OCI-LY3 (cell line): ENCODE results near the gene LAMA4.

Source experiments
- H2AFZ ChIP-seq: fragments of 200-600, 300-600 bp; shearing (Covaris generic); 2 replicates; pipeline ENCODE4 v1.6.0; 2014; ENCODE audit warnings: antibody characterized with exemption, low read depth, low read length
- H3K27ac ChIP-seq: fragments of 200-600, 300-600 bp; sonication (generic); 2 replicates; pipeline ENCODE4 v1.5.1; 2014; ENCODE audit warnings: mild to moderate bottlenecking, low read length, moderate library complexity, mixed read lengths
- H3K27me3 ChIP-seq: fragments of 200-600, 300-600 bp; sonication (generic); 2 replicates; pipeline ENCODE4 v1.6.1; 2014; ENCODE audit warnings: low read depth, low read length, mixed read lengths
- H3K36me3 ChIP-seq: fragments of 200-600, 300-600 bp; sonication (generic); replicated peaks from 2 replicates; pipeline ENCODE3; 2014; ENCODE audit warnings: low read depth, low read length, mixed read lengths
- H3K4me1 ChIP-seq: fragments of 300-600, 200-600 bp; sonication (generic); 2 replicates; pipeline ENCODE4 v1.6.1; 2014; ENCODE audit warnings: low read length, mixed read lengths
- H3K4me2 ChIP-seq: fragments of 200-600, 300-600 bp; sonication (generic); 2 replicates; pipeline ENCODE4 v1.6.1; 2014; ENCODE audit warnings: low read length, mixed read lengths
- H3K4me3 ChIP-seq: fragments of 300-600, 200-600 bp; sonication (generic); 2 replicates; pipeline ENCODE4 v1.5.1; 2014; ENCODE audit warnings: antibody characterized with exemption, mild to moderate bottlenecking, low read length, moderate library complexity
- H3K79me2 ChIP-seq: fragments of 300-600, 200-600 bp; shearing (Covaris generic); 2 replicates; pipeline ENCODE4 v1.6.1; 2014; ENCODE audit warnings: mild to moderate bottlenecking, low read length, mixed read lengths
- H3K9ac ChIP-seq: fragments of 300-600, 200-600 bp; shearing (Covaris generic); 2 replicates; pipeline ENCODE4 v1.6.0; 2014; ENCODE audit warnings: mild to moderate bottlenecking, low read length, moderate library complexity
- H3K9me3 ChIP-seq: fragments of 200-600, 300-600 bp; shearing (Covaris generic); 2 replicates; pipeline ENCODE4 v1.6.1; 2014; ENCODE audit warnings: low read length, mixed read lengths; ENCODE audit not compliant: insufficient read depth
- H4K20me1 ChIP-seq: fragments of 200-600, 300-600 bp; sonication (generic); 2 replicates; pipeline ENCODE4 v1.6.1; 2016; ENCODE audit warnings: low read length, mixed read lengths; ENCODE audit not compliant: insufficient read depth
- CTCF ChIP-seq: fragments of 200-600, 300-600 bp; sonication (generic); IDR thresholded peaks from 2 replicates; pipeline ENCODE4 v1.5.1; 2014; ENCODE audit warnings: antibody characterized with exemption, low read length, low read depth
- EZH2phosphoT487 ChIP-seq: fragments of 200-600 bp; shearing (Covaris generic); IDR thresholded peaks from 2 replicates; pipeline ENCODE4 v1.6.1; 2018; ENCODE audit warnings: antibody characterized with exemption, mixed run types, low read depth

Gene LAMA4

DNA sequence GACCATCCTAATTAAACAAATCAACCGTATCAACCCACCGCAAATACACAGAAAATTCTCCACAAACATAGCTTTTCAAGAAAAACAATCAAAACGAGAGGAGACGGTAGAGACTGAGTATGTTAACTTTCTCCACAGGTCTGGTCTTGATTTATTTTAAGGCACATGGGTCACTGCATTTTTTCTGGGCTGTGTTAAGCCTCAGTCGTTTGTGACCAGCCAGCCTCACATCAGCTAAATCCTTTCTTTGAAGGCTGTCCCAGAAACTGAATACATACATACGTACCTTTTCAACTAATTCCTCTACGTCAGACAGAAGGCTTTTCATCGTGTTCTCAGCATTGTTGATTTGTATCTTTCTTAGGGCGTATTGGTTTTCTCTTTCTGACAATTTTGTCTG is 69.4 kb downstream of the LAMA4 start:
- Histone ChIP-seq H2AFZ (no peak overlapping the region), H3K36me3 (no peaks in the 10 kb centered on the region), H3K27ac (no peak overlapping the region), H3K9me3 (no peaks in the 10 kb centered on the region), H3K9ac (no peak overlapping the region), H4K20me1 (no peaks in the 10 kb centered on the region), H3K4me3 (no peak overlapping the region), H3K4me1 (no peaks in the 10 kb centered on the region), H3K4me2 (no peak overlapping the region), H3K27me3 (no peaks in the 10 kb centered on the region), H3K79me2 (no peaks in the 10 kb centered on the region)
- TF ChIP-seq EZH2phosphoT487 (no peak), CTCF (no peak)

GRCh38 chr6:112183271-112183671 is 71.1 kb downstream of the LAMA4 start:
- no peaks in the 10 kb centered on the region for H3K4me1 ChIP-seq
- H3K36me3 ChIP-seq, result no peaks in the 10 kb centered on the region
- no peak overlapping the region for H3K27ac ChIP-seq
- H3K9ac ChIP-seq, result no peak overlapping the region
- H3K4me2 ChIP-seq, result no peak overlapping the region
- H3K9me3 ChIP-seq, result no peaks in the 10 kb centered on the region
- H3K4me3 ChIP-seq, result no peak overlapping the region
- H3K27me3 ChIP-seq, result 0 out of 2 replicates have a peak, but pooled peaks cover 9% of the 10 kb centered on the region
- no peak for TF ChIP-seq EZH2phosphoT487
- TF ChIP-seq CTCF, result no peak
- no peak overlapping the region for H2AFZ ChIP-seq
- H4K20me1 ChIP-seq, result no peaks in the 10 kb centered on the region
- no peaks in the 10 kb centered on the region for H3K79me2 ChIP-seq

- no peak overlapping the region for H3K27ac ChIP-seq
- no peak overlapping the region for H2AFZ ChIP-seq
- no peak overlapping the region for H3K4me2 ChIP-seq
- no peaks in the 10 kb centered on the region for H4K20me1 ChIP-seq
- H3K4me3 ChIP-seq, result no peak overlapping the region
- no peaks in the 10 kb centered on the region for H3K4me1 ChIP-seq
- TF ChIP-seq CTCF (no peak), EZH2phosphoT487 (no peak)
- 0 out of 2 replicates have a peak, but pooled peaks cover 9% of the 10 kb centered on the region for H3K27me3 ChIP-seq
- no peaks in the 10 kb centered on the region for H3K36me3 ChIP-seq
- no peaks in the 10 kb centered on the region for H3K9me3 ChIP-seq
- H3K79me2 ChIP-seq, result no peaks in the 10 kb centered on the region
- H3K9ac ChIP-seq, result no peak overlapping the region
Observed at GRCh38 chr6:112181130-112181529, 73.2 kb downstream of the LAMA4 start.

DNA sequence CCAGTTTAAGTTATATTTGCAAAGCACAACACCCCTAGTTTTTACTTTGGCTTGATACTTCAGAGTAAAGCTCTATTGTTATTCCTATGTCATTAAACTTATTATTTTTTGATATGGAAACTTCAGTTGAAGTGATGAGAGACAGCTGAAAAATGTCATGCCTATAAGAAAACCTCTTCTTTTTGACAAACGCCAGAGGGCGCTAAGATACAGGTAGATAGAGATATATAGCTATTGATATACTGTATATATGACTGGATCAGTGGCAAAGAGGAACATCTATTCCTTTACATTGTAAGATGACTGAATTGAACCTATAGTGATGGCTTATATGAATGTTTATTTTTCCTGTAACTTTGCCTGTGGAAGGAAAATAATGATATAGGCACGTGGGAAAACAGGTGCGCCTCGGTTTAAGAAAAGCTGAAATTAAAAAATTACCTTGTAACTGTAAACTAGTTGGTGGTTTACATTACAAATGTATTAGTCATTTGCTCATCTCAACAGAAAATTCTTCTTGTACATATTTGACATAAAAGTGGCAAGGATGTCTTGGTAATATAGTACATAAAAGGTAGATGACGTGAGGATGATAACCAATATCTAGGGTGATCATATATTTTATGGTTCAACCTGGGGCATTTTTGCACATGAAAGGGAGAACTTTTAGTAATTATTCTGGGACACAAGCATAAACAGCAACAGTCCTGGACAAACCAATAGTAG is 74.1 kb downstream of the LAMA4 start:
- no peaks in the 10 kb centered on the region for H3K9me3 ChIP-seq

More for the DNA sequence above, 74.1 kb downstream of the LAMA4 start:
- Histone ChIP-seq H3K4me2 (no peak overlapping the region), H3K27ac (no peak overlapping the region), H3K79me2 (no peaks in the 10 kb centered on the region), H3K4me1 (no peaks in the 10 kb centered on the region), H3K27me3 (0 out of 2 replicates have a peak, but pooled peaks cover 9% of the 10 kb centered on the region), H3K4me3 (no peak overlapping the region), H3K9ac (no peak overlapping the region), H4K20me1 (no peaks in the 10 kb centered on the region), H3K36me3 (no peaks in the 10 kb centered on the region), H2AFZ (no peak overlapping the region)
- no peak for TF ChIP-seq EZH2phosphoT487
- TF ChIP-seq CTCF, result peak; percentile 73
